Erythroblast (primary cell): Measurements from ENCODE around the gene DHH.
"Not testable (repeated sequence)": the region's sequence is repeated elsewhere in the genome, so short reads cannot be mapped to it uniquely, and the experiment has no call there.

Experiments used
- DNase-seq, 2 experiments: peaks; one replicate each; lab custom pipeline; 2025; lab: John Stamatoyannopoulos, UW
- GATA1 ChIP-seq: IDR thresholded peaks from 2 replicates; pipeline ENCODE4 v1.6.1; 2011; ENCODE audit warnings: low read depth, mild to moderate bottlenecking, control low read depth, low read length, moderate library complexity
- POLR2A ChIP-seq: IDR thresholded peaks from 2 replicates; pipeline ENCODE4 v1.6.1; 2011; ENCODE audit warnings: mild to moderate bottlenecking, low read length

Gene DHH

GRCh38 chr12:49094160-49094974, at the start of gene DHH:
Gene DHH, minus strand, starts transcription at chr12:49094801. Its CDS starts 289 bp downstream, at chr12:49094512.
- DNase-seq, result peak in 1 of 2 experiments; percentile 25
- no peak for TF ChIP-seq POLR2A
- TF ChIP-seq GATA1, result no peak

- TF ChIP-seq GATA1 (no peak), POLR2A (no peak)
- DNase-seq, result no peak
Observed at GRCh38 chr12:49144384-49144783, 49.8 kb upstream of the DHH start.

GRCh38 chr12:49138999-49139398, 44.4 kb upstream of the DHH start:
- TF ChIP-seq GATA1 (no peak), POLR2A (no peak)
- DNase-seq, result no peak

- TF ChIP-seq GATA1, result no peak
- no peak for TF ChIP-seq POLR2A
- peak; percentile 27 to 59 for DNase-seq
Observed at GRCh38 chr12:49138587-49138986, 44.0 kb upstream of the DHH start.

GRCh38 chr12:49137476-49137875, 42.9 kb upstream of the DHH start:
- TF ChIP-seq POLR2A, result no peak
- no peak for TF ChIP-seq GATA1
- DNase-seq, result no peak

GRCh38 chr12:49136997-49137396, 42.4 kb upstream of the DHH start:
- not testable (repeated sequence) for DNase-seq

GRCh38 chr12:49133590-49133989, 39.0 kb upstream of the DHH start:
- DNase-seq, result no peak
- TF ChIP-seq POLR2A, result no peak

- no peak for DNase-seq
- TF ChIP-seq GATA1 (no peak), POLR2A (no peak)
Observed at GRCh38 chr12:49133014-49133413, 38.4 kb upstream of the DHH start.

- no peak for TF ChIP-seq GATA1
- peak; percentile 66 to 71 for DNase-seq
Observed at GRCh38 chr12:49131894-49132461, 37.4 kb upstream of the DHH start.

GRCh38 chr12:49131051-49131893, 36.7 kb upstream of the DHH start, which contains the start of gene TUBA1B:
Gene TUBA1B, minus strand, starts transcription at chr12:49131395. Its CDS starts 95 bp downstream, at chr12:49131300.
- TF ChIP-seq POLR2A (peak; percentile 99), GATA1 (no peak)
- peak; percentile 93 to 96 for DNase-seq

GRCh38 chr12:49130151-49131050, 35.8 kb upstream of the DHH start:
- peak; percentile 95 to 97 for DNase-seq
- no peak for TF ChIP-seq POLR2A
- TF ChIP-seq GATA1, result no peak

- TF ChIP-seq POLR2A, result no peak
- TF ChIP-seq GATA1, result no peak
- peak in 1 of 2 experiments; percentile 52 for DNase-seq
Observed at GRCh38 chr12:49129332-49130150, 34.9 kb upstream of the DHH start.

GRCh38 chr12:49127971-49128370, 33.4 kb upstream of the DHH start:
- DNase-seq, result not testable (repeated sequence)
